ENCODE measurements around the gene ANKEF1.
"Not testable (repeated sequence)": the region's sequence is repeated elsewhere in the genome, so short reads cannot be mapped to it uniquely, and the experiment has no call there.

ANKEF1 gene

GRCh38 chr20:10033905-10034650, 709 bp upstream of the ANKEF1 start:
- no peak for DNase-seq

DNA sequence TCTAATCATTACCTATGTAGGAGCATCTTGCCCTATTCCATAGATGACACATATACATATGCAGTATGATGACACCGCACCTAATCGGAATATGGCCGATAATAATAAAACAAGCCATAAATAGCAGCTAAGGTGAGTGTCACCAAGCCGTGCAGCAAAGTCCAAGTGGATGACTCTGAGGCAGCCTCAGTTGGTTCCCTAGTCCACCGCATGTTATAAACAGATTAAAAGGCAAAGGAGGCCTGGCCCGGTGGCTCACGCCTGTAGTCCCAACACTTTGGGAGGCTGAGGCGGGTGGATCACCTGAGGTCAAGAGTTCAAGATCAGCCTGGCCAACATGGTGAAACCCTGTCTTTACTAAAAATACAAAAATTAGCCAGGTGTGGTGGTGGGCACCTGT, 1.5 kb downstream of the ANKEF1 start:
- not testable (repeated sequence) for DNase-seq

GRCh38 chr20:10040070-10040975, 5.5 kb downstream of the ANKEF1 start:
- no peak for DNase-seq

DNA sequence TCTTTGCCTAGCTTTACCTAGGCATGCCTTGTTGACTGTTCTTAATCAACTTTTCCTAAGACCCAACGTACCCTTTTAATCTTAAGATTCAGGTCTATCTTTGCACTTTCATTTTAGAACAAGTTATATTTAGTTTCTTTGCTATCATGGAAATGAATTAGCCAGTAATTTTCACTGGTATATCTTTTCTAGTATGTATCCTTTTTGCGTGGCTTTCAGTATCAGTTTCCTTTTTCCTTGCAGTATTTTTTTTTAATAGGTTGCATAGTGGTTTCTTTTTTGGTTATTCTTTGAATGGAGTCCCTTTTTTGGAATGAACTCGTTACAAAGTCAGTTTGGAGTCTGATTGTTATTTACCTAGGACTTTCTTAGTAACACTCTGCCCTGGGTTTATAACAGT, 7.3 kb downstream of the ANKEF1 start:
- DNase-seq, result no peak

GRCh38 chr20:10047427-10047826, 12.6 kb downstream of the ANKEF1 start:
- no peak for DNase-seq

GRCh38 chr20:10051185-10051584, 16.4 kb downstream of the ANKEF1 start:
- DNase-seq, result no peak

DNA sequence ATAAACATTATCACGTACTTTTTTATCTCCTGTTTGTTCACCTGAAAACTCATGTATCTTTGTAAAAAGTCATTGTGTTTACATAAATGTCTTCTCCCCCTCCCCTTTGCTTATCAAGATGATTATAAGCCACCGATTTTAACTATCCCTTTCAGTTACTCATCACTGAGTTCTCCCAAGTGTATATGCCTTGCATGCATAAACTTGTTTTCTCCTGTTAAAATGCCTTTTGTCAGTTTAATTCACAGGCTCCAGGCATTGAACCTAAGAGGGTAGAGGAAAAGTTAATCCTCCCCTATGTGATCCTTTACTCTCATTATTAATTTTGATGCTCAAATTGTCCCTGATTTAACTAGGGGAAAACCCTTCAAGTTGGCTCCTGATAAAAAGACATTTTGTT, 24.2 kb downstream of the ANKEF1 start:
- no peak for DNase-seq

- no peak for DNase-seq
Measured at GRCh38 chr20:10060226-10060625, 25.4 kb downstream of the ANKEF1 start.

- peak; percentile 90 for DNase-seq
Measured at GRCh38 chr20:10061641-10062040, 26.9 kb downstream of the ANKEF1 start.

DNA sequence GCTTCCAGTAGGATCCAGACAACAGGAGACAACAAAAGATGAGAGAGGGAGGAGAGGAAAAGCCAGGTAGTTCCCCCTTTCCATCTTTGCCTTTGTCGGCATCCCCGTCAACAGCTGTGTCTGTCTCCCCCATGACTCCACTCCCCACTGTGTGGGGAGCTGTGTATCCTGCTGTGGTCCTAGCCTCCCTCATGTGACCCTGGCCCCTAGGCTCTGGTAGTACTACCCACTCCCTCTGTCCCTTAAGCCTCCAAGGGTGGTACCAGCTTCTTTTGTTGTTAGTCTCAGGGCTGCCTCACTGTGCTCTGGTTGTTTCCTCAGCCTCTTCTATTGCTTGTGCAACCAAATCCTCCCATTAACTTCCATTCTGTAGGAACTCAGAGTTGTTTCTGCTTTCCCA, 28.7 kb downstream of the ANKEF1 start:
- DNase-seq, result no peak

GRCh38 chr20:10064611-10065010, 29.8 kb downstream of the ANKEF1 start:
- DNase-seq, result no peak

DNA sequence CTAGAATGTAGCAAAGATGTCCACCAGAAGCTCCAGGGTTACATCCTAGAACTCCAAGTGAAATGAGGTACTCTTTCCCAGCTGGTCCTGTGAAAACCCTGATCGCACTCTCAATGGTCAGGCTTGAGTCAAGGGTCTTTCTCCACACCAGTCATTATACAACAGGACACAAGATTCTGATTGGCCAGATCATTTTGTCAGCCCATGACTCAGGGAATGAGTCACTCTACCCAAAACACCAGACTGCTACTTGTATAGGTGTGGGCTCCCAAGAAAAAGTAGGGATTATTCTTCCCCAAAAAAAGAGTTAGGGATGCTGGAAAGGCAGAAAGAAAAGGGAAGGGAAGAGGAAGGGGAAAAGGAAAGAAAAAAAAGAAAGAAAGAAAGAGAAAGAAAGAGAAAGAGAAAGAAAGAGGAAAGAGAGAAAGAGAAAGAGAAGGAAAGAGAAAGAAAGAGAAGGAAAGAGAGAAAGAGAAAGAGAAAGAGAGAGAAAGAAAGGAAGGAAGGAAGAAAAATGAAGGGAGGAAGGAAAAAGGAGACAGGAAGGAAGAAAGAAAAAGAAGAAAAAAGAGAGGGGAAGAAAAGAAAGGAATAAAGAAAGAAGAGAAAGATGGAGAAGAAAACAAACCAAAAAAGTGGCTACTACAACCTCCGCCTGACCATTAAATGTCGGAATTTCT, 30.5 kb downstream of the ANKEF1 start:
- no peak for DNase-seq

- no peak for DNase-seq
Measured at GRCh38 chr20:10067321-10067720, 32.5 kb downstream of the ANKEF1 start.

GRCh38 chr20:10074513-10074912, 39.7 kb downstream of the ANKEF1 start:
- no peak for DNase-seq

DNA sequence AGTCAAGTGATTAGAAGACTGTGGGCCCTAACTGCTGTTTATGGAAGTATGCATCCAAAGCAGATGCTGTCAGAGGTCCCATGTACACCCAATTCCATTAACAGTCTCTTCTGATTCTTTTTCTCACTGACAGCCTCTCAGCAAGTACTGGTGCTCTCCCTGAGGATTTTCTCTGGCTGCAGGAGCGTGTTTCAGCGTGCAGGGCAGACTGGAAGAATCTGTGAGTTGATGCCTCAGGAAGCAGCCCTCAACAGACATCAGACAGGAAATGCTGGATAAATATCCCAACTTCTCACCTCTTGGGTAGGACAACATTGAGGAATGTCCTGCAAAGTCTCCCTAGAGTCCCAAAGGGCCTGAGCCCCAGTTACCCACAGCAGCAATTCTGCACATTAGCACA, 40.8 kb downstream of the ANKEF1 start:
- DNase-seq, result no peak

DNA sequence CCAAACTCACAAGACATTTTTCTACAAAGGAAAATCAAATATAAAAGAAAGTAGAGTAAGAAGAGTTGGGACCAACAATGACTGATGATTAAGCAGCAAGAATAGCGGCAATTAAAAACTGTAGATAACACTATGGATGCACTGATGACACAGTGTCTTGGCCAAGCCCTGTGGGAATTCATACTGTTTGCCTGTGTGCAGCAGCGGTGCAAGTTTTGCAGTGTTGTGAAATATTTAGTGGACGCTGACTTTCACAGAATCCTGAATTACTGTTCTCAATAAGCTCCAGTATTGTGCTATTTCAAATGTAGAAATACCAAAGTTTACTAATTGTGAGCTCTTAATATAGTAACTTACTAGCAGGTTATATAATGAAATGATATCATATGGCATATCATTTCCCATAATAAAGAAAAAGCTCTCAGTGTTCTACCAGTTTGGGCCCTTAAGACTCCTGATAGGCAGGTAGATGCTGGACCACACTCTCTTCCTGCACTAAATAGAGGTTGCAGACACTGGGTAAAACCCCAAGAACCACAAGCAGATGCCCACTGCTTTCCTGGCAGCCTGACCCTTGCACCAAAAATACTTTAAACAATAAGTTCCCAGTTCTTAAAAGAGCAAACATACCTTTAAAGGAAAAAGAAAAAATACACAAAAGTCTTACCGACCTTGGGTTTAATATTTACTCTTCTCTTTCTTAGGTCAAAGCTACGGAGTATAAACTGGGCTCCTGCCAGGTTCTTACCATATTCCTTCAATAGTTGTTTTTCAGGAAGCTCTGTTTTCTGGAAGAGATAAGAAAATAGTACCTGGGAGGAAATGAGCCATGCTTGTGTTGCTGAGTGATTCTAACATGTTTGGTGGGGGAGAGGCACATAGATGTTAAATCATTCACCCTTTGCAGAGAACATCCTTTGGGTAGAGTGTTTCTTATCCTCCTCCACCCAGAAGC, 41.6 kb downstream of the ANKEF1 start:
- DNase-seq, result no peak

DNA sequence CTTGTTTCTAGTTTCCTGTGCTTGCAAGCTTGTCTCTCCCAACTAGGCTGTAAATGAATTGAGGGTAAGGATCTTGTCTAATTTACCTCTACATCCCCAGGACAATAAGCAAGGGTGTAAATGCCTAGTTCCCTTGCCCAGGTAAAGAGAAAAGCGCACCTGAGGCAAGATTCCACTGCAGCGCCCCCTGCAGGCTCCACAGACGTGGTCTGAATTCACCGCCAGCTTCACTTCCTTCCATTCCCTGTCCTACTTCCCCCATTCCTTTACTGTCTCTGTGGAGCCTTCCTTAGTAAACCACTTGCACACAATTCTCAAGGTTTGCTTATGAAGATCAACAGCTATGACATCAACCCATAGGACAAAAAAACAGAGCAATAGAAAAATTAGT, 42.3 kb downstream of the ANKEF1 start:
- no peak for DNase-seq

- no peak for DNase-seq
Measured at GRCh38 chr20:10077886-10078285, 43.1 kb downstream of the ANKEF1 start.

DNA sequence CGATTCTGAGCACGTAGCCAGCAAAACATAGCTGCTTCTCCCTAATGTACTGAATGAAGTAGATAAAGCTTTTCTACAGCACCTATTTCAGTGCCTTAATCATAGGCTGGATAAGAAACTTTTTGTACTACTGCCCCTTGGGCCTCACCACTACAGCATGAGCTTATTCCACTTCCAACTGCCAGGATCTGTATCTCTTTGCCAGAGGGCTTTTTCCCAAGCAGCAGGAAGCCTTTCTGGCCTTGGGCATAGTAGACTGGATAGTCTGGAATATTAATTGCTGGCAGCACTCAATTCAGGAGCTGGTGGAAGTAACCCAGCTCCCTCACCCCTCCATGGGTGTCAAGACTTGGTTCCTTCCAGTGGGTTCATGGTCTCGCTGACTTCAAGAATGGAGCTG, 43.6 kb downstream of the ANKEF1 start:
- no peak for DNase-seq

- DNase-seq, result no peak
Measured at GRCh38 chr20:10079964-10080363, 45.2 kb downstream of the ANKEF1 start.

- no peak for DNase-seq
Measured at GRCh38 chr20:10080574-10080973, 45.8 kb downstream of the ANKEF1 start.

DNA sequence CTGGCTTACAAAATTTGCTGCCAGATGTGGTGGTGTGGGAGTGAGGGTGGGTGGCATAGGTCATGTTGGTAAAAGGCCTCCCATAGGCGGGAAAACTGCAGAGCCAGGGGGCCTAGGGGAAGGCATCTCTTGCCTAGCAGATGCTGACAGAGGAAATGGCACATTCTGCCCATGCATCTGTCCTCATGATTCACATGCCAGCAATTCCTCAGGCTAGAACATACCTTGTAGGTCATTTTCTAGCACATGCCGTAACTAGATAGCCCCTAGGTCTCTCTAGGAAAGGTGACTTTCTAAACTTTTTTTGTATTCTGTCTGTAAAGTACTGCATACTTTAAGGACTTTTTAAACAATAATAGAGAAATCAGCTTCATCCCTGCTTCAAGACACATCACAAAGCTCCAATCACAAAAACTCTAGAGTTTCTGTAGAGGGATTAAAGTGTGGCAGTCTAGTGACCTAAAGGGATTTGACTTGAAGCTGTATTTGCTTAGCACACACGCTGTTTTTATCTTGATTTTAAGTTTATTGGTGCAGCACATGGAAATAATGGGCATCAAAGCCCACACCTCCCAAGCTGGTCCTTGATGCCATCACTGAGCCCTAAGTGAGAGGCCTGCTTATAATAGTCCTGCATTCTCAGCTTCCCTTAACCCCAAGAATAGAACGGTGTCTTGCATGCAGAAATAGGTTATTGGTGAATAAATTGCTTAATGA, 55.2 kb downstream of the ANKEF1 start:
- DNase-seq, result no peak

Data from NCI-H524 treated with DMSO at 0.1 percent for 48 hours (cell line).